Kidney epithelial cell (primary cell): ENCODE measurements around the gene TRPC1. TPM values are rescaled to one million over a fixed set of nuclear protein-coding genes. Genes with fewer than 3 reads are reported as not detected.
A peak's percentile ranks its signal among the peaks of the same experiment; 100 is the strongest.

Experiments
- DNase-seq: peaks from one replicate; pipeline ENCODE4 v3.0.0-alpha.2; 2010; ENCODE audit warnings: low read depth
- H3K27me3 ChIP-seq: 2 replicates; pipeline ENCODE4 v1.6.0; 2011; ENCODE audit warnings: low read length; ENCODE audit not compliant: control insufficient read depth, insufficient read depth
- H3K36me3 ChIP-seq: 2 replicates; pipeline ENCODE4 v1.5.1; 2011; ENCODE audit warnings: low read length; ENCODE audit not compliant: control insufficient read depth, insufficient read depth
- H3K4me3 ChIP-seq: 2 replicates; pipeline ENCODE4 v1.5.1; 2011; ENCODE audit warnings: low read depth, mild to moderate bottlenecking, control low read depth, low read length
- CTCF ChIP-seq: IDR thresholded peaks from 2 replicates; pipeline ENCODE4 v1.5.1; 2011; ENCODE audit warnings: mild to moderate bottlenecking, moderate library complexity, low read length, control low read depth, inconsistent platforms; ENCODE audit not compliant: insufficient read depth, poor library complexity, severe bottlenecking
- total RNA-seq: library from RNA; depleted of rRNA; stranded (reverse); fragments of >200 nt; gene quantifications from 2 replicates; pipeline ENCODE4 v1.2.3, GENCODE V29; 2015

Gene TRPC1
- total RNA-seq, 1 donor from 2014 or later, result 5.6 TPM

- DNase-seq, result no peak
- Histone ChIP-seq H3K4me3 (no peak overlapping the region), H3K27me3 (no peaks in the 10 kb centered on the region), H3K36me3 (no peaks in the 10 kb centered on the region)
- no peak for TF ChIP-seq CTCF
Observed at GRCh38 chr3:142802891-142803290, 79.1 kb downstream of the TRPC1 start.

GRCh38 chr3:142808103-142808917, 84.5 kb downstream of the TRPC1 start:
- no peak for TF ChIP-seq CTCF
- peak; percentile 21 for DNase-seq
- no peaks in the 10 kb centered on the region for H3K27me3 ChIP-seq
- H3K4me3 ChIP-seq, result no peak overlapping the region
- H3K36me3 ChIP-seq, result no peaks in the 10 kb centered on the region

GRCh38 chr3:142809259-142809658, 85.4 kb downstream of the TRPC1 start:
- TF ChIP-seq CTCF, result no peak
- Histone ChIP-seq H3K4me3 (no peak overlapping the region), H3K27me3 (no peaks in the 10 kb centered on the region), H3K36me3 (no peaks in the 10 kb centered on the region)
- DNase-seq, result no peak

- H3K27me3 ChIP-seq, result no peaks in the 10 kb centered on the region
- no peak for TF ChIP-seq CTCF
Observed at GRCh38 chr3:142815803-142816202, 92.0 kb downstream of the TRPC1 start.

GRCh38 chr3:142817356-142817755, 93.5 kb downstream of the TRPC1 start:
- Histone ChIP-seq H3K27me3 (no peaks in the 10 kb centered on the region), H3K36me3 (no peaks in the 10 kb centered on the region), H3K4me3 (no peak overlapping the region)
- TF ChIP-seq CTCF, result no peak
- DNase-seq, result no peak

More at GRCh38 chr3:142815803-142816202, 92.0 kb downstream of the TRPC1 start:
- no peaks in the 10 kb centered on the region for H3K36me3 ChIP-seq
- no peak overlapping the region for H3K4me3 ChIP-seq
- DNase-seq, result no peak

- H3K4me3 ChIP-seq, result no peak overlapping the region
- TF ChIP-seq CTCF, result no peak
- DNase-seq, result no peak
- no peaks in the 10 kb centered on the region for H3K27me3 ChIP-seq
- H3K36me3 ChIP-seq, result no peaks in the 10 kb centered on the region
Observed at GRCh38 chr3:142817897-142818296, 94.1 kb downstream of the TRPC1 start.
